Ureter (tissue), 1 donor: ENCODE data around the gene PRKCE. TPM values are rescaled to one million over a fixed set of nuclear protein-coding genes. Genes with fewer than 3 reads are reported as not detected.
A peak's percentile ranks its signal among the peaks of the same experiment; 100 is the strongest.

Source experiments
- DNase-seq: peaks from one replicate; pipeline ENCODE4 v3.0.0-alpha.2; 2020; ENCODE audit warnings: low spot score
- total RNA-seq: library from RNA; stranded (reverse); gene quantifications from one replicate; pipeline ENCODE4 v1.2.4, GENCODE V29; 2023
- donor health status: DM: yes; HTN: yes; CAD: no.

PRKCE gene
- total RNA-seq, 1 donor from 2014 or later = 54.3 TPM

DNA sequence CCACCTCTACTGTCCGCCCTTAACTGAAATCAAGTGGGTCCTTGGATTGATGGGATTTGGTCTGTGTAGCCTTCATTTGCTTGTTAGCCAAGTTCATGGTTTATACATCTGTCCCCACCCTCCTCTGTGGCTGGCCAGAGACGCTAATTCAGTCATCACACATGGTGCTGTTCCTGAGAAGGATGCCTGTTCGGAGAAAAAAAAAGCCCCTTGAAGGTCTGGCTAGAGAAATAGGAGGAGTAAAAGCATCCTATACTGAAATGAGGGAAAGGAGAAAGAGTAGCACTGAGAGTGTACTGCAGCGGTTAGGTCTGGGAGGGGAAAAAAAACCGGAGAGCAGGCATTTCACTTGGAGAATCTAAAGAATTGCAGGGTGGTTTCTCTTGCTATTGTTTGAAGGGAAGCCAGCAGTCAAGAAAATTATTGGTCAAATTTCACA is 465.1 kb downstream of the PRKCE start:
- DNase-seq = no peak

DNA sequence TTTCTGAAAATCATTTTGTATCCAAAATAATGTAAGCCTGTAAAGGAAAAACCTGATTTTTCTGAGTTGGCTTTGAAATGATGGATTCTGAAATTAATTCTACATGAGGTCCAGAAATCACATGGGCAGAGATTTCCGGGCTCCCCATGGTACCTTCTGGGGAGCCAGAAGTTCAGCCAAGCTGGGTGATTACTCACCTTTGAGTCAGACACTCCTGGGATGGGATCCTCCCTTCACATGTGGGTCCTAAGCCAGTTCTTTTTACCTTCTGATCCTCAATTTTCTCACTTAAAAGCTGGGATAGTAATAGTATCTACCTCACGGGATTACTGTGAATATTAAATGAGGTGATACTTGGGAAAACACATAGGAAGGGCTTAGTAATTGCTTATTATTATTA is 465.9 kb downstream of the PRKCE start:
- no peak for DNase-seq

GRCh38 chr2:46117994-46118393 is 466.5 kb downstream of the PRKCE start:
- DNase-seq = no peak

DNA sequence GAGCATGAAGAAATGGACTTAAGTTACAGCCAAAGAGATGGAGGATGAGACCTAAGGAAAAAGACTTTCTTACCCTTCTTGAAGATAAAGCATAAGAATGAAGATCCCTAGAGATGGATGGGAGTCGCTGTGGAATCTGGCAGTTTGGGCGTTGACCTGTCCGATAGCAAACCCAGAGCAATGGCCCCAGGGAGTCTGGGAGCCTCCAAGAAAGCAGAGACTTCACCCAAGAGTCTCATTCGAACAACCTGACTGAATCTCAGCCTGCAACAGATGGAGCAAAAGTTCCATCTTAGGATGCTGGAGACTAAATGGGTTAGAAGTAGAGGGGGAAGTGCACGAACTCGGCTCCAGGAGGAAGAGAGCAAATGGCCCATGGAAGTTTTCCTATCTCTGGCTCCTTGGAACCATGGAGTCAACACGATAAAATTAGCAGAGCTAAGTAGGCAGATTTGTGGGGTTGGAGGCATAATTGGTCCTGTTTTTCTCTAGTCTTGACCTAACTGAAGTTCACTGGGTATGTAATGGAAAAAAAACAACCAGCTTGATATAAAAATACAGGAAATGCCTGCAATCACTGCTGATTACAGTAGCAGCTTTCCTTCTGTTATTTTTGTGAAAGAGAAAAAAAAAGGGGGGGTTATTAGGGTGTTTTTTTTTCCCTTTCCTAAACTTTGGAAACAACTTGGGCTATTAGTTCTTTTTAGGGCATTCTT is 467.3 kb downstream of the PRKCE start:
- DNase-seq = no peak

- no peak for DNase-seq
Measured at GRCh38 chr2:46119453-46119852, 468.0 kb downstream of the PRKCE start.

- DNase-seq = no peak
Measured at GRCh38 chr2:46120792-46121555, 469.5 kb downstream of the PRKCE start.

GRCh38 chr2:46122318-46122976 is 471.0 kb downstream of the PRKCE start:
- no peak for DNase-seq

DNA sequence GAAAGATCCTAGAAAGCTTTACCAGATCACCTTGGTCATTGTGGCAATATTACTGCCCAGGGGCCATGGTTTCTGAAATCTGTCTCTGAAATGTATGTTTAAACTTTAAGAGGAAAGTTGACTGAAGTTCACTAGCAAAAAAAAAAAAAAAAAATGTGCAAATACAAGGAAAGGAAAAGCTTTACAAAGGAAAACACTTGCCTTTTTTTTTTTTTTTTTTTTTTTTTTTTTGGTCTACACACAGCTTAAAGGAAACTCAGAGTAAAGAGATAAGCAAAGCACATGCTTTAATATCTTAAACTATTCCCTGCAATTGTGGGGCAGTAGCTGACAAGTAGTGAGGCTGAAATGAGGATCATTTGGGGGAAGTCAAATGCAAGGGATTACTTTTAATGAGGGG is 471.5 kb downstream of the PRKCE start:
- no peak for DNase-seq

- DNase-seq = no peak
Measured at GRCh38 chr2:46125798-46126197, 474.3 kb downstream of the PRKCE start.

DNA sequence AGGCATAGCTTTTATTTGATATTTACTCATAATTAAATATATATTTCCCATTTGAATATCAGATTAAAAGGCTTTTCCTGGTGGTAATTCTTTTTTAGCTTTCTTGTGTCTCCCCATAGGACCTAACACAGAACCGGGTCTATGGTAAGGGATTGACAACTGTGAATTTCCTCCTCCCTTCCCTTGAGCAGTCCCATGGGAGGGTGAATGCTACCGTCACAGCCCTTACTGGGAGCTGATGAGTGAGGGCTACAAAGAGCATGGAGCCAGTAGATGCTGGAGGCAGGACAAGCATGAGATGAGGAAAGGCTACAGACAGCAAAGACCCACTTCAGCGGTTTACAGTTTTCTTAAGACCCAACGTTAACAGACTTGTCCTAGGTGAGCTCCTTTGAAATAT is 475.1 kb downstream of the PRKCE start:
- no peak for DNase-seq

DNA sequence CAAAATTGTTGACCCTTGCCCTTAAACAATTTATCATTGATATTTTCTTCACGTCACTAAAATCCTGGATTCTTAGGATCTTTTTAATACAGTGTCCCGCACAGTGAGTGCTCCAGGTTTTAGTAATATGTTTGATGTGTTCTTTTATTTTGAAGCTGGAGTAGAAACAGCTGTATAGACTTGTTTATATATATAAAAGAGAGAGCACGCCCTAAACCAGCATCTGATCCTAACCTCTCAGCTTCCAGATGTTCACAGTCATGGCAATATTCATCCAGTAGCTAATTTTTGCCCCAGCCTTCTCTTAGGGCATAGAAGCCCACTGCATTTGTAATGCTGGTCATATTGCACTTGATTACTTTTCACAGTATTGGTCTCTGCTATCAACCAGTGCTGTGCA is 475.7 kb downstream of the PRKCE start:
- no peak for DNase-seq

DNA sequence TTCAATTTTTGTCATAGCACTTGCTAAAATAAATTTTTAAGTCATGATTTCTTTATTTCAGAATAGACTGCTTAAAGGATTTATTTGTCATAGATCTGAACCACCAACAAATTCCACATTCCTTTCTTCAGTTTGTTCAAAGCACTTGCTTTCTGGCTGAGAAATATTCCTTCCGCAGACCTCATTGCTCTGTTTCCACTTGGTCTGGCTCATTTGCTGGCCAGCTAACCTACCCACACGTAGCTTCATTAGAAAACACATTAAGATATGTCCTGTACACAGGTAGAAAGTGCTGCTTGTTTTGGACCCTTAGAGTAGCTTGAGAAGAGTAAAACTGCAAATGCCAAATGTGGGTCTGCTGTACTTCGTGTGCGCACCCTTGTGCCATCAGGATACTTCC is 479.0 kb downstream of the PRKCE start:
- DNase-seq = no peak

- DNase-seq = no peak
Measured at GRCh38 chr2:46132996-46133395, 481.5 kb downstream of the PRKCE start.

- DNase-seq = peak; percentile 69
Measured at GRCh38 chr2:46134531-46135227, 483.2 kb downstream of the PRKCE start.

DNA sequence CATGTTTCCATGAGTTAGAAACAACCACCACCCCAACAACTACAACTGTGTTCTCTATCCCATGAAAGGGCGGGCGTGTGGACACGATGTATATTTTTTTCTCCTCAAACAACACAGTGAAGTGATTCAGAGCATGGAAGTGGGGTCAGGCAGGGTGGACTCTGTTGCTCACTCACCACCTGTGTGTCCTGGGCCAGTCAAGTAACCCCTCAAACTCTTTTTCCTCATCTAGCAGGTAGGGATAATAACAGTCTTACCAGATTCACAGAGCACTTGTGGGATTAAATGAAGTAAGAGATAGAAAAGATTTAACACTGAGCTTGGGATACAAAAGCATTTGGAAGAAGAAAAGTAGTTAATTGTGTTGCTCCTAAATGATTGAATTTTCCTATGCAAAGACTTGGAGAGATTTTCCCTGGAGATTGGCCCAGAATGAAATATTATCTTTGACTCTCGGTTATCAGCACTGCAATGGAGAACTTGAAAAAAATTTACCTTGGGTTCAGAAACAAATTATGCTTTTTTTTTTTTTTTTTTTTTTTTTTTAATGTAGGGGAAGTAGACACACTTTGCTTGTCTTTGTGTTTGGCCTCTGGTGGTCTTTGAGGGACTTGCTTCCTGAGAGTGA is 483.9 kb downstream of the PRKCE start:
- DNase-seq = no peak

GRCh38 chr2:46135958-46136357 is 484.5 kb downstream of the PRKCE start:
- DNase-seq = no peak

GRCh38 chr2:46136481-46136880 is 485.0 kb downstream of the PRKCE start:
- DNase-seq = no peak

- no peak for DNase-seq
Measured at GRCh38 chr2:46136953-46137352, 485.5 kb downstream of the PRKCE start.

- DNase-seq = no peak
Measured at GRCh38 chr2:46142546-46143428, 491.3 kb downstream of the PRKCE start.

DNA sequence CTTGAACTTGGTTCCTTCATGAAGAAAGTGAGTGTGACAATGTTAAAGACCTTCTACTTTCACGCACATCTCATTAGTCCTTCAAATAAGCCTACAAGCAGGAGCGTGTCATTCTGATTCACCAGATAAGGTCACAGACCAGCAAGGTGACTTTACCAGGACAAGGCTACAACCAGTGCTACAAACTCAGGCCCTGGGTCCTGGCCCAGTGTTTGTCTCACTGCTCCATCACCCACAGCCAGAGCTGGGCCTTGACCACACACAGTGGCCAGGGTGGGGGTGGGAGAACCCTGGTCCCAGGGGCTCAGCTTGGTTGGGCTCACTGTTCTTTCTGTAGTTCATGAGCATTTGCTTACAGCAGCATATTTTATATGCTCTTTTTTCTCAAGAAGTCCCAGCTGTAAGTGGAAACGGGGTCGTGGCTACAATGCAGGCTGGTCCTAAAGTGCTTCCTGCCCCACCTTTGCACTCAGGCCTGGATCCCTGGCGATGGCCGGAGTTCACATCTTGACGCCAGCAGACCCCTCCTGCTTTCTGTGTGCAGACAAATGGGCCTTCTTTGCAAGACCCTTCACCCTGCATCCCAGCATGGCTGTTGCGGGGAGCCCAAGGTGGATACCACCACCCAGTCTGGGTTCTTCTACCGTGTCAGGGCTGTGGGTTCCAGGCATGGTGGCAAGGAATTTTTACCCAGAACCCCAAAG is 492.1 kb downstream of the PRKCE start:
- DNase-seq = no peak
